ENCODE data around the gene ERBB4.

Gene ERBB4

GRCh38 chr2:212441821-212442220, 96.8 kb downstream of the ERBB4 start:
- DNase-seq (ENCODE audit: extremely low read depth, low read depth) = no peak
- H3K4me3 ChIP-seq (replicated peaks; ENCODE audit: low read depth, low read length) = no peak overlapping the region
- no peak for TF ChIP-seq CTCF (IDR thresholded peaks at IDR 0.05; ENCODE audit: low read depth, low read length, missing control alignments)

GRCh38 chr2:212441141-212441540, 97.5 kb downstream of the ERBB4 start:
- DNase-seq (ENCODE audit: extremely low read depth, low read depth) = no peak
- H3K4me3 ChIP-seq (replicated peaks; ENCODE audit: low read depth, low read length) = no peak overlapping the region
- no peak for TF ChIP-seq CTCF (IDR thresholded peaks at IDR 0.05; ENCODE audit: low read depth, low read length, missing control alignments)

GRCh38 chr2:212428681-212429478, 109.7 kb downstream of the ERBB4 start:
- no peak for TF ChIP-seq CTCF (IDR thresholded peaks at IDR 0.05; ENCODE audit: low read depth, low read length, missing control alignments)
- H3K4me3 ChIP-seq (replicated peaks; ENCODE audit: low read depth, low read length) = no peak overlapping the region
- DNase-seq (ENCODE audit: extremely low read depth, low read depth) = no peak

- no peak overlapping the region for H3K4me3 ChIP-seq (replicated peaks; ENCODE audit: low read depth, low read length)
These were observed 111.0 kb downstream of the ERBB4 start for GRCh38 chr2:212427638-212428037.

GRCh38 chr2:212426637-212427412, 111.8 kb downstream of the ERBB4 start:
- no peak overlapping the region for H3K4me3 ChIP-seq (replicated peaks; ENCODE audit: low read depth, low read length)
- no peak for DNase-seq (ENCODE audit: extremely low read depth, low read depth)
- no peak for TF ChIP-seq CTCF (IDR thresholded peaks at IDR 0.05; ENCODE audit: low read depth, low read length, missing control alignments)

More at GRCh38 chr2:212427638-212428037, 111.0 kb downstream of the ERBB4 start:
- DNase-seq (ENCODE audit: extremely low read depth, low read depth) = no peak
- no peak for TF ChIP-seq CTCF (IDR thresholded peaks at IDR 0.05; ENCODE audit: low read depth, low read length, missing control alignments)

- no peak for DNase-seq (ENCODE audit: extremely low read depth, low read depth)
- no peak overlapping the region for H3K4me3 ChIP-seq (replicated peaks; ENCODE audit: low read depth, low read length)
- TF ChIP-seq CTCF (IDR thresholded peaks at IDR 0.05; ENCODE audit: low read depth, low read length, missing control alignments) = no peak
These were observed 114.5 kb downstream of the ERBB4 start for GRCh38 chr2:212424082-212424481.
